Transverse colon (tissue), 4 donors: ENCODE measurements around the gene TLCD2. TPM values are rescaled to one million over a fixed set of nuclear protein-coding genes. Genes with fewer than 3 reads are reported as not detected.

Experiments
- DNase-seq: peaks from one replicate; pipeline ENCODE4 v3.0.0-alpha.2; 2019
- H3K27ac ChIP-seq, 4 donors: fragments of 200-600 bp; sonication (generic); 2 replicates each; pipeline ENCODE4 v1.5.1; 2016 to 2018; ENCODE audit warnings: inconsistent platforms in 4 of 4
- H3K27me3 ChIP-seq: fragments of 200-600 bp; sonication (generic); 2 replicates; pipeline ENCODE4 v1.5.1; 2017; ENCODE audit warnings: inconsistent platforms
- H3K36me3 ChIP-seq, 4 donors: fragments of 200-600 bp; sonication (generic); 2 replicates each; pipeline ENCODE4 v1.5.1; 2017 to 2019; ENCODE audit warnings: inconsistent platforms in 4 of 4
- H3K4me1 ChIP-seq, 4 donors: fragments of 200-600 bp; sonication (generic); 2 replicates each; pipeline ENCODE4 v1.5.1; 2017 to 2020; ENCODE audit warnings: inconsistent platforms in 4 of 4
- H3K4me3 ChIP-seq, 4 donors: fragments of 200-600 bp; sonication (generic); 1 replicate in 1 of 4; 2 replicates in 3 of 4; pipeline versions ENCODE4 v1.5.1 to v1.6.1; 2017 to 2019; ENCODE audit warnings: inconsistent platforms in 4 of 4
- H3K9me3 ChIP-seq, 2 donors: fragments of 200-600 bp; sonication (generic); 2 replicates each; pipeline ENCODE4 v1.5.1; 2017 to 2019; ENCODE audit warnings: inconsistent platforms in 2 of 2
- EP300 ChIP-seq: sonication (generic); formaldehyde crosslinking; IDR thresholded peaks from one replicate; pipeline ENCODE4 v1.6.1; 2017; ENCODE audit warnings: antibody characterized with exemption, low read depth
- POLR2A ChIP-seq: fragments of 450-650 bp; IDR thresholded peaks from one replicate; pipeline ENCODE4 v1.6.1; 2016; ENCODE audit warnings: antibody characterized with exemption, mild to moderate bottlenecking, moderate library complexity
- POLR2AphosphoS5 ChIP-seq, 3 donors: sonication (generic); formaldehyde crosslinking; IDR thresholded peaks; one replicate each; pipeline ENCODE4 v1.6.1; 2016; ENCODE audit warnings: antibody characterized with exemption in 3 of 3
- WGBS, 2 donors: methylation state at CpG; one replicate each; pipeline ENCODE4 v1.1.5; 2018; ENCODE audit warnings: low coverage in 1 of 2; 5-methylcytosine and 5-hydroxymethylcytosine counted together
- in situ Hi-C, 4 donors: fragments of 200-750 bp; cut with MboI; loops; one replicate each; pipeline versions ENCODE4 v1.15.0 to v1.15.1; 2017; ENCODE audit warnings: low sequenced_read_pairs in 3 of 4, low pct_ligation_motif_present in 1 of 4, low pct_unique_long_range_greater_than_20kb in 1 of 4
- intact Hi-C: fragments of 100-400 bp; cut with DNase I; formaldehyde crosslinking; loops from one replicate; pipeline ENCODE4 v1.15.1; 2023; ENCODE audit warnings: low total_unique reads
- total RNA-seq, 4 donors: library from RNA; depleted of rRNA; stranded (reverse); fragments of >200 nt; gene quantifications; one replicate each; pipeline ENCODE4 v1.1.0, GENCODE V29; 2016
- TF ChIP-seq, protein P1 (sequence below), 5 experiments: fragments of 200-600 bp in 3 of 5; fragments of 450-650 bp in 2 of 5; sonication (generic) in 3 of 5; IDR thresholded peaks; 1 replicate in 2 of 5; 2 replicates in 3 of 5; pipeline ENCODE4 v1.5.1; 2016 to 2017; ENCODE audit warnings: antibody characterized with exemption in 5 of 5, inconsistent platforms in 3 of 5, mild to moderate bottlenecking in 2 of 5, moderate library complexity in 1 of 5

Gene TLCD2
- total RNA-seq, 4 donors from 2014 or later, result 21.6 to 48.6 (median 31.5) TPM

DNA sequence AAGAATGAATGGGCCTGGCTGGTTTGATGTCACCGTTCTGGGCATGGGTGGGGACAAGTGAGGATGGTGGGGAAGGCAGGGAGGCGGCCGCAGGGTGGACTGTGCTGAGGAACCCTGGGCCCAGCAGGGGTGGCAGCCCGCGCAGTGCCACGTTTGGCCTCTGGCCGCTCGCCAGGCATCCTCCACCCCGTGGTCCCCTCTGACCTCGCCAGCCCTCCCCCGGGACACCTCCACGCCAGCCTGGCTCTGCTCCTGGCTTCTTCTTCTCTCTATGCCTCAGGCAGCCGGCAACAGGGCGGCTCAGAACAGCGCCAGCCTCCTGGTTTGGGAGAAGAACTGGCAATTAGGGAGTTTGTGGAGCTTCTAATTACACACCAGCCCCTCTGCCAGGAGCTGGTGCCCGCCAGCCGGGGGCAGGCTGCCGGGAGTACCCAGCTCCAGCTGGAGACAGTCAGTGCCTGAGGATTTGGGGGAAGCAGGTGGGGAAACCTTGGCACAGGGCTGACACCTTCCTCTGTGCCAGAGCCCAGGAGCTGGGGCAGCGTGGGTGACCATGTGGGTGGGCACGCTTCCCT, 45.2 kb upstream of the TLCD2 start:
- peaks cover 0 to 26% (median 11%) of the 10 kb centered on the region in 4 donors for H3K4me1 ChIP-seq
- intact Hi-C loops, result no loop called here
- in situ Hi-C loops, result no loop called here
- H3K27me3 ChIP-seq, result no peaks in the 10 kb centered on the region
- TF ChIP-seq EP300, result no peak
- TF ChIP-seq, protein P1, sequence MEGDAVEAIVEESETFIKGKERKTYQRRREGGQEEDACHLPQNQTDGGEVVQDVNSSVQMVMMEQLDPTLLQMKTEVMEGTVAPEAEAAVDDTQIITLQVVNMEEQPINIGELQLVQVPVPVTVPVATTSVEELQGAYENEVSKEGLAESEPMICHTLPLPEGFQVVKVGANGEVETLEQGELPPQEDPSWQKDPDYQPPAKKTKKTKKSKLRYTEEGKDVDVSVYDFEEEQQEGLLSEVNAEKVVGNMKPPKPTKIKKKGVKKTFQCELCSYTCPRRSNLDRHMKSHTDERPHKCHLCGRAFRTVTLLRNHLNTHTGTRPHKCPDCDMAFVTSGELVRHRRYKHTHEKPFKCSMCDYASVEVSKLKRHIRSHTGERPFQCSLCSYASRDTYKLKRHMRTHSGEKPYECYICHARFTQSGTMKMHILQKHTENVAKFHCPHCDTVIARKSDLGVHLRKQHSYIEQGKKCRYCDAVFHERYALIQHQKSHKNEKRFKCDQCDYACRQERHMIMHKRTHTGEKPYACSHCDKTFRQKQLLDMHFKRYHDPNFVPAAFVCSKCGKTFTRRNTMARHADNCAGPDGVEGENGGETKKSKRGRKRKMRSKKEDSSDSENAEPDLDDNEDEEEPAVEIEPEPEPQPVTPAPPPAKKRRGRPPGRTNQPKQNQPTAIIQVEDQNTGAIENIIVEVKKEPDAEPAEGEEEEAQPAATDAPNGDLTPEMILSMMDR (IDR thresholded peaks at IDR 0.05), result no peak
- no peak for TF ChIP-seq POLR2AphosphoS5 (IDR thresholded peaks at IDR 0.05)
- TF ChIP-seq POLR2A, result no peak
- H3K9me3 ChIP-seq, result no peaks in the 10 kb centered on the region
- no peak for DNase-seq
- H3K36me3 ChIP-seq, result no peaks in the 10 kb centered on the region
- no peak overlapping the region for H3K4me3 ChIP-seq
- WGBS, 2 donors, result 80 to 81% methylated on average over 1 to 17 of the region's 20 CpGs
- H3K27ac ChIP-seq, result no peak overlapping the region

DNA sequence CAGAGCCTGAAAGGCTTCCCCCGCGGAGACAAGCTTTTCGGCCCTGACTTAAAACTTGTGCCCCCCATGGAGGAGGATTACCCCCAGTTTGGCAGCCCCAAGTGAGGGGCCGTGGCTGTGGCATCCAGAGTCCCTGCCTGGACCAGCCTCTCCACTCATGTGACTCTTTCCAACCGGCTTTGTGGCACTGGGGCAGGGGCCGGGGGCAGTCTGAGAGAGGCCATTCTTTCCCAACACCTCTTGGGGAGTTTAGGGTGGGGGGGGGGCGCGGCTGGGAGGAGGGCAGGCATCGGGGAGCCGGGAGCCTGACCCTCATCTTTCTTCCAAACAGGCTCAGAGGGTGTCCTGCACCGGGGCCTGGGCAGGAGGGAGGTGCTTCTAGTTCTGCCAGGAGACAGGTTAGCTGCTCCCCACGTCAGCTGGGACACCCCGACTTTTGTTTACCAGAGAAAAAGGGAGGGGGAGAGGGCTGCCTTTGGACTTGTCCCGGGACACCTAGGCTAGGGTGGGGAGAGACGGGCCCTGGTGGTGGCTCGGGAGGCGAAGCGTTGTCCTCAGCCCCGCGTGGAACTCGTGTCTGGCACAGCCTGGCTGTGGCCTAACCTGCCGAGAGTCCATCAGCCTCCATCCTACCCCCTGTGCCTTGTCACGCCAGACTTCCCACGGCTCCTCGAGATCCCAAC, 44.4 kb upstream of the TLCD2 start:
- TF ChIP-seq POLR2AphosphoS5 (IDR thresholded peaks at IDR 0.05), result no peak
- TF ChIP-seq, protein P1 (IDR thresholded peaks at IDR 0.05), result no peak
- no peak for TF ChIP-seq EP300
- no peak for TF ChIP-seq POLR2A
- intact Hi-C loops (no loop called here), in situ Hi-C loops (no loop called here)
- Histone ChIP-seq H3K27ac (no peak overlapping the region), H3K9me3 (no peaks in the 10 kb centered on the region), H3K36me3 (no peaks in the 10 kb centered on the region), H3K27me3 (no peaks in the 10 kb centered on the region), H3K4me3 (no peak overlapping the region), H3K4me1 (peaks cover 0 to 26% (median 11%) of the 10 kb centered on the region in 4 donors)
- 76 to 89% methylated on average over 3 to 25 of the region's 25 CpGs for WGBS, 2 donors
- DNase-seq, result no peak

DNA sequence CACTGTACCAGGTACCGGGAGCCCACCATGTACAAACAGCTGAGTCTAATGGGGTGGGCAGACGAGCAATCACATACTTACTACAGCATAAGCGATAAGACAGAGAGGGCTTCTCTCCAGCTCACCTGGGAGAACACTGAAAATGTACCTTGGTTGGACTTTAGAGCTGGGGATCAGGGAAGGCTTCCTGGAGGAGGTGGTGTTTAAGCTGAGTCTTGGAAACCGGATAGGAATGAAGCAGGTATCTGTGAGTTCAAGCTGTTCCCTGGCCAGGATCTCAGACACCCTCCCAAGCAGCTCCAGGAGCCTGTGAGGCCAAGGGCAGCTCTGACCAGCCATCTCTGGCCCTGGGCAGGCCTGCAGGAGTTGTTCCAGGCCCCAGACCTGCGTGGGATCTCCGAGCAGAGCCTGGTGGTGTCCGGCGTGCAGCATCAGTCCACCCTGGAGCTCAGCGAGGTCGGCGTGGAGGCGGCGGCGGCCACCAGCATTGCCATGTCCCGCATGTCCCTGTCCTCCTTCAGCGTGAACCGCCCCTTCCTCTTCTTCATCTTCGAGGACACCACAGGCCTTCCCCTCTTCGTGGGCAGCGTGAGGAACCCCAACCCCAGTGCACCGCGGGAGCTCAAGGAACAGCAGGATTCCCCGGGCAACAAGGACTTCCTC, 43.7 kb upstream of the TLCD2 start:
- TF ChIP-seq POLR2AphosphoS5 (IDR thresholded peaks at IDR 0.05), result no peak
- no peak for TF ChIP-seq EP300
- no peak for TF ChIP-seq POLR2A
- TF ChIP-seq, protein P1 (IDR thresholded peaks at IDR 0.05), result no peak
- Histone ChIP-seq H3K36me3 (no peaks in the 10 kb centered on the region), H3K4me1 (peaks cover 0 to 26% (median 11%) of the 10 kb centered on the region in 4 donors), H3K4me3 (no peak overlapping the region), H3K27ac (no peak overlapping the region), H3K27me3 (no peaks in the 10 kb centered on the region), H3K9me3 (no peaks in the 10 kb centered on the region)
- 67 to 89% methylated on average over 1 to 23 of the region's 23 CpGs for WGBS, 2 donors
- no peak for DNase-seq
- intact Hi-C loops (no loop called here), in situ Hi-C loops (no loop called here)

DNA sequence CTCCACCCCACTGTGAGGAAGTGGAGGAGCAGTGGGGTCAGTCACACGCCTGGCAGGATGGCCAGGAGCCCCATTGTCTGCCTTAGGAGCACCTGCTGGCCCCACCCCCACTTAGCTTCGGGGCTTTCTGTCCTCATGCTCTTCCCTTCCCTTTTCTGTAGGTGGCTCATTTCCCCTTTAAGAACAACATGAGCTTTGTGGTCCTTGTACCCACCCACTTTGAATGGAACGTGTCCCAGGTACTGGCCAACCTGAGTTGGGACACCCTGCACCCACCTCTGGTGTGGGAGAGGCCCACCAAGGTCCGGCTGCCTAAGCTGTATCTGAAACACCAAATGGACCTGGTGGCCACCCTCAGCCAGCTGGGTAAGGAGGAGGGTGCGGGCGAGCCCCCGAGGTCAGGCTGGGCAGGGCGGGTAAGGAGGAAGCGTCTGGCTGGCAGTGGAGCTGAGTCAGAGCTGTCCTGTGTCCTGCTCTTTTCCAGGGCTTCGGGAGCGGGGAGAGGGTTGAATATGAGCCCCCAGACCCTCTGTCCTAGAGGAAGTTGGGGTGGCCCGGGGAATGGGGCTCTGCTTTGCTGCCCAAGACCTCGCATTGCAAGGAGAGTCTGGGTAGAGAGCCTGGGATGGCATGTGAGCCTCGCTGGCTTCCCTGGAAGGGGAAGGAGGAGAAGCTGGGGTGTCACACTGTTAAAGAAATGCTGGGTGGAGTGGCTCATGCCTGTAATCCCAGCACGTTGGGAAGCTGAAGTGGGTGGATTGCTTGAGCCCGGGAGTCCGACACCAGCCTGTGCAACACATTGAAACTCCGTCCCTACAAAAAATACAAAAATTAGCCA, 42.5 kb upstream of the TLCD2 start:
- peak overlapping the region; percentile 38 to 58 (median 46) for H3K27ac ChIP-seq
- no peaks in the 10 kb centered on the region for H3K36me3 ChIP-seq
- in situ Hi-C loops (no loop called here), intact Hi-C loops (no loop called here)
- H3K4me3 ChIP-seq, result peak overlapping the region in 1 of 4 donors; percentile 29
- WGBS, 2 donors, result 13 to 35% methylated on average over 3 to 18 of the region's 18 CpGs
- TF ChIP-seq POLR2AphosphoS5 (IDR thresholded peaks at IDR 0.05) (peak in 1 of 3 donors; percentile 15), POLR2A (no peak), EP300 (no peak)
- DNase-seq, result peak; percentile 66
- H3K4me1 ChIP-seq, result peaks cover 0 to 26% (median 11%) of the 10 kb centered on the region in 4 donors
- no peaks in the 10 kb centered on the region for H3K9me3 ChIP-seq
- H3K27me3 ChIP-seq, result no peaks in the 10 kb centered on the region
